ENCODE results near the gene ZFR2. TPM values are rescaled to one million over a fixed set of nuclear protein-coding genes. Genes with fewer than 3 reads are reported as not detected.
A peak's percentile ranks its signal among the peaks of the same experiment; 100 is the strongest.

The ZFR2 gene
- total RNA-seq, 5 donors from 2014 or later (not counting 1 experiment from before 2014, with no cell fraction given) = 0.56 to 1.8 (median 1.4) TPM

- no peak for ATAC-seq (replicated peaks in 1 of 4)
- H3K27me3 ChIP-seq (replicated peaks in 1 of 2; ENCODE audit: control insufficient read depth in 2 of 2, extremely low read depth in 1 of 2, insufficient read depth in 2 of 2, low read length in 1 of 2) = no peaks in the 10 kb centered on the region
- H3K36me3 Mint-ChIP-seq = no peaks in the 10 kb centered on the region
- no peaks in the 10 kb centered on the region for H3K27me3 Mint-ChIP-seq
- ChIA-PET CTCF (no interaction called here), POLR2A (no interaction called here)
- no peak overlapping the region for H3K4me3 ChIP-seq (ENCODE audit: control insufficient read depth in 1 of 2, extremely low read depth in 1 of 2, low read length in 1 of 2)
- H3K27ac ChIP-seq (ENCODE audit: low read length) = peak overlapping the region; percentile 84
- H3K4me1 ChIP-seq (ENCODE audit: control insufficient read depth in 1 of 2, extremely low read depth in 1 of 2, insufficient read depth in 2 of 2, low read length in 2 of 2) = peaks cover 41 to 82% of the 10 kb centered on the region in 2 experiments
- peak overlapping the region in 1 of 3 donors; percentile 84 for H3K4me3 Mint-ChIP-seq
- H3K27ac Mint-ChIP-seq = peak overlapping the region; percentile 90 to 92
- 87% methylated on average over 2 of the region's 4 CpGs for WGBS (ENCODE audit: insufficient coverage)
- H3K4me1 Mint-ChIP-seq = peaks cover 42 to 52% (median 46%) of the 10 kb centered on the region in 3 donors
- no peaks in the 10 kb centered on the region for H3K36me3 ChIP-seq (ENCODE audit: control insufficient read depth in 2 of 2, extremely low read depth in 1 of 2, insufficient read depth in 1 of 2, low read length in 1 of 2)
- no peaks in the 10 kb centered on the region for H3K9me3 Mint-ChIP-seq
- DNase-seq = no peak
- no peaks in the 10 kb centered on the region for H3K9me3 ChIP-seq
Observed at GRCh38 chr19:3814648-3815047, 54.2 kb downstream of the ZFR2 start.

- WGBS (ENCODE audit: insufficient coverage) = 73% methylated on average over 15 of the region's 22 CpGs
- no peaks in the 10 kb centered on the region for H3K36me3 ChIP-seq (ENCODE audit: control insufficient read depth in 2 of 2, extremely low read depth in 1 of 2, insufficient read depth in 1 of 2, low read length in 1 of 2)
- H3K4me3 ChIP-seq (ENCODE audit: control insufficient read depth in 1 of 2, extremely low read depth in 1 of 2, low read length in 1 of 2) = no peak overlapping the region
- H3K4me1 ChIP-seq (ENCODE audit: control insufficient read depth in 1 of 2, extremely low read depth in 1 of 2, insufficient read depth in 2 of 2, low read length in 2 of 2) = peaks cover 41 to 78% of the 10 kb centered on the region in 2 experiments
- Mint-ChIP-seq H3K4me1 (peaks cover 42 to 58% (median 46%) of the 10 kb centered on the region in 3 donors), H3K27ac (peak overlapping the region; percentile 90 to 92), H3K4me3 (peak overlapping the region; percentile 21 to 84 (median 47)), H3K36me3 (no peaks in the 10 kb centered on the region), H3K27me3 (no peaks in the 10 kb centered on the region), H3K9me3 (no peaks in the 10 kb centered on the region)
- ATAC-seq (replicated peaks in 1 of 4) (no peak), DNase-seq (peak in 3 of 35 experiments; percentile 11 to 38 (median 12))
- H3K9me3 ChIP-seq = no peaks in the 10 kb centered on the region
- POLR2A ChIA-PET = no interaction called here
- peak overlapping the region; percentile 84 for H3K27ac ChIP-seq (ENCODE audit: low read length)
- no peaks in the 10 kb centered on the region for H3K27me3 ChIP-seq (replicated peaks in 1 of 2; ENCODE audit: control insufficient read depth in 2 of 2, extremely low read depth in 1 of 2, insufficient read depth in 2 of 2, low read length in 1 of 2)
- CTCF ChIA-PET = interaction anchor here (0.5 to 2.5 kb wide), 3 partner anchors 8 to 275 kb away, joined by 4 to 8 read pairs (median 6); partner anchors contain the start of gene MRPL54 (in 1 of the 2)
Observed at GRCh38 chr19:3813473-3814392, 55.1 kb downstream of the ZFR2 start.

- no peak overlapping the region for H3K4me3 ChIP-seq (ENCODE audit: control insufficient read depth in 1 of 2, extremely low read depth in 1 of 2, low read length in 1 of 2)
- Mint-ChIP-seq H3K36me3 (no peaks in the 10 kb centered on the region), H3K4me3 (no peak overlapping the region), H3K4me1 (peaks cover 32 to 56% (median 38%) of the 10 kb centered on the region in 3 donors), H3K27me3 (no peaks in the 10 kb centered on the region), H3K9me3 (no peaks in the 10 kb centered on the region), H3K27ac (peak overlapping the region in 1 of 2 donors; percentile 34)
- POLR2A ChIA-PET = no interaction called here
- WGBS (ENCODE audit: insufficient coverage) = 98% methylated on average over 17 of the region's 38 CpGs
- H3K27ac ChIP-seq (ENCODE audit: low read length) = no peak overlapping the region
- no peak for ATAC-seq (replicated peaks in 1 of 4)
- CTCF ChIA-PET = no interaction called here
- H3K4me1 ChIP-seq (ENCODE audit: control insufficient read depth in 1 of 2, extremely low read depth in 1 of 2, insufficient read depth in 2 of 2, low read length in 2 of 2) = peaks cover 32 to 61% of the 10 kb centered on the region in 2 experiments
- H3K9me3 ChIP-seq = no peaks in the 10 kb centered on the region
- H3K36me3 ChIP-seq (ENCODE audit: control insufficient read depth in 2 of 2, extremely low read depth in 1 of 2, insufficient read depth in 1 of 2, low read length in 1 of 2) = no peaks in the 10 kb centered on the region
- H3K27me3 ChIP-seq (replicated peaks in 1 of 2; ENCODE audit: control insufficient read depth in 2 of 2, extremely low read depth in 1 of 2, insufficient read depth in 2 of 2, low read length in 1 of 2) = no peaks in the 10 kb centered on the region
- DNase-seq = no peak
Observed at GRCh38 chr19:3810708-3811355, 58.0 kb downstream of the ZFR2 start.

- ATAC-seq (replicated peaks in 1 of 4) (no peak), DNase-seq (no peak)
- H3K9me3 Mint-ChIP-seq = no peaks in the 10 kb centered on the region
- H3K9me3 ChIP-seq = no peaks in the 10 kb centered on the region
- peaks cover 27 to 64% of the 10 kb centered on the region in 2 experiments for H3K4me1 ChIP-seq (ENCODE audit: control insufficient read depth in 1 of 2, extremely low read depth in 1 of 2, insufficient read depth in 2 of 2, low read length in 2 of 2)
- peak overlapping the region in 1 of 2 donors; percentile 39 for H3K27ac Mint-ChIP-seq
- ChIA-PET POLR2A (no interaction called here), CTCF (no interaction called here)
- peaks cover 32 to 59% (median 35%) of the 10 kb centered on the region in 3 donors for H3K4me1 Mint-ChIP-seq
- WGBS (ENCODE audit: insufficient coverage) = 83% methylated on average over 7 of the region's 26 CpGs
- no peak overlapping the region for H3K4me3 Mint-ChIP-seq
- no peak overlapping the region for H3K4me3 ChIP-seq (ENCODE audit: control insufficient read depth in 1 of 2, extremely low read depth in 1 of 2, low read length in 1 of 2)
- no peaks in the 10 kb centered on the region for H3K36me3 Mint-ChIP-seq
- H3K27ac ChIP-seq (ENCODE audit: low read length) = no peak overlapping the region
- no peaks in the 10 kb centered on the region for H3K36me3 ChIP-seq (ENCODE audit: control insufficient read depth in 2 of 2, extremely low read depth in 1 of 2, insufficient read depth in 1 of 2, low read length in 1 of 2)
- no peaks in the 10 kb centered on the region for H3K27me3 Mint-ChIP-seq
- H3K27me3 ChIP-seq (replicated peaks in 1 of 2; ENCODE audit: control insufficient read depth in 2 of 2, extremely low read depth in 1 of 2, insufficient read depth in 2 of 2, low read length in 1 of 2) = no peaks in the 10 kb centered on the region
Observed at GRCh38 chr19:3809881-3810707, 58.7 kb downstream of the ZFR2 start.

- POLR2A ChIA-PET = no interaction called here
- WGBS (ENCODE audit: insufficient coverage) = 97% methylated on average over 30 of the region's 33 CpGs
Observed at GRCh38 chr19:3808420-3809143, 60.3 kb downstream of the ZFR2 start.

More at GRCh38 chr19:3808420-3809143, 60.3 kb downstream of the ZFR2 start:
- ATAC-seq (replicated peaks in 1 of 4) (no peak), DNase-seq (no peak)
- H3K9me3 Mint-ChIP-seq = no peaks in the 10 kb centered on the region
- no peaks in the 10 kb centered on the region for H3K27me3 Mint-ChIP-seq
- no peaks in the 10 kb centered on the region for H3K27me3 ChIP-seq (replicated peaks in 1 of 2; ENCODE audit: control insufficient read depth in 2 of 2, extremely low read depth in 1 of 2, insufficient read depth in 2 of 2, low read length in 1 of 2)
- H3K27ac Mint-ChIP-seq = no peak overlapping the region
- no peak overlapping the region for H3K4me3 ChIP-seq (ENCODE audit: control insufficient read depth in 1 of 2, extremely low read depth in 1 of 2, low read length in 1 of 2)
- H3K9me3 ChIP-seq = no peaks in the 10 kb centered on the region
- peaks cover 17 to 51% (median 22%) of the 10 kb centered on the region in 3 donors for H3K4me1 Mint-ChIP-seq
- H3K36me3 Mint-ChIP-seq = no peaks in the 10 kb centered on the region
- peaks cover 15 to 59% of the 10 kb centered on the region in 2 experiments for H3K4me1 ChIP-seq (ENCODE audit: control insufficient read depth in 1 of 2, extremely low read depth in 1 of 2, insufficient read depth in 2 of 2, low read length in 2 of 2)
- H3K27ac ChIP-seq (ENCODE audit: low read length) = no peak overlapping the region
- CTCF ChIA-PET = no interaction called here
- no peaks in the 10 kb centered on the region for H3K36me3 ChIP-seq (ENCODE audit: control insufficient read depth in 2 of 2, extremely low read depth in 1 of 2, insufficient read depth in 1 of 2, low read length in 1 of 2)
- no peak overlapping the region for H3K4me3 Mint-ChIP-seq

Data from T-cell (primary cell).